ENCODE results near the gene ECD.
"Not testable (repeated sequence)": the region's sequence is repeated elsewhere in the genome, so short reads cannot be mapped to it uniquely, and the experiment has no call there.

Gene ECD

DNA sequence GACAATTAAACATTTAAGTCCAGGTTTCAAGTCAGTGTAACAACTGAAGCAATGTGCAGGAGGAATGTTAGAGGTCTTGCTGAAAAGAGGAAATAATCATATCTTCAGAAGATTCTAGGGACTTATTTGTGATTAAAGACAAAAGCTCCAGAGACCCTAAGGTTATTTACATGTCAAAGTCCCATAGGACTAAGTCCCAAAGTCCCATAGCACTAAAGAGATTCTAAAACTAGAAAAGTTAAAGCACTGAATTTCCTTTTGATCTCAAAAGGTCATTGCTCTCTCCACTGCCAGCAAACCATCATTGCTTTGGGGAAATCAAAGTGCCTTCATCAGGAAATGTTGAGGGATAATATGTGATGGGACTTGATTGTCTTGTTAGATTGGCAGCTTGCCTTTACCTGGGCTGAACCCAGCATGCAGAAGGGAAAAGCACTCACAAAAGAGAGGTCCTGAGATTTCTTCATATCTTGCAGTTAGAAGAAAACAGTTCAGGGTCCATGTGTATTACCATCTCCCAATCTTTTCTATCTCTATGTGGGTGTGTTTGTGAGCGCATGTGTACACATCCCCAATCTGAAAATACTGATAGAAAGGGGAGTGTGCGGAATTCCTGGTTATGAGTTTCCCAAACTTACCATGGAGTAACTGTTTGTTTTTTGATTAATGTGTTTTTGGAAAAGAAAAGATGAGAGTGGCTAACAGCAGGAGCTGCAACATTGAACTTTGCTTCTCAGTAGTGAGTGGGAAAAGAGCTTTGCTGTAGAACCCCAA, 35.7 kb downstream of the ECD start:
- TF ChIP-seq ZNF274 (IDR thresholded peaks at IDR 0.05; ENCODE audit: low read depth, low read length) = no peak
- H3K4me3 ChIP-seq (ENCODE audit: low read length) = no peak overlapping the region

- H3K4me3 ChIP-seq (ENCODE audit: low read length) = no peak overlapping the region
- TF ChIP-seq ZNF274 (IDR thresholded peaks at IDR 0.05; ENCODE audit: low read depth, low read length) = no peak
Measured at GRCh38 chr10:73131301-73131700, 36.5 kb downstream of the ECD start.

GRCh38 chr10:73126343-73126742, 41.5 kb downstream of the ECD start:
- H3K4me3 ChIP-seq (ENCODE audit: low read length) = no peak overlapping the region
- TF ChIP-seq ZNF274 (IDR thresholded peaks at IDR 0.05; ENCODE audit: low read depth, low read length) = no peak

DNA sequence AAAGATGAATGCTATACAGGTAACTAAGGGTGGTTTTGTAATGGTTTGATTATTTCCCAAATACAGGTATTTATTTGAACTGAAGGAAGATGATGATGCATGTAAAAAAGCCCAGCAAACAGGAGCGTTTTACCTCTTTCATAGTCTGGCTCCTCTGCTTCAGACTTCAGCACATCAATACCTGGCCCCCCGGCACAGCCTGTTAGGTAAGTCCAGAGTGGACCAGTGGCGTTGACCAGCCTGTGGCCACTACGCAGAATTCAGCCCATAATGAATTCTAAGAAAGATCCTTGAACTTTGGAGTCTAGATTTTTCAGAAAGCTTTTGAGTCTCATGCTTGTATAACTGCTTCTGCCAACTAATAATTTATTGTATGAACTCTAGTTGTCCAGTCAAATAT, 47.9 kb downstream of the ECD start:
- H3K4me3 ChIP-seq (ENCODE audit: low read length) = no peak overlapping the region
- TF ChIP-seq ZNF274 (IDR thresholded peaks at IDR 0.05; ENCODE audit: low read depth, low read length) = no peak

GRCh38 chr10:73119457-73119856, 48.4 kb downstream of the ECD start:
- H3K4me3 ChIP-seq (ENCODE audit: low read length) = no peak overlapping the region
- no peak for TF ChIP-seq ZNF274 (IDR thresholded peaks at IDR 0.05; ENCODE audit: low read depth, low read length)

DNA sequence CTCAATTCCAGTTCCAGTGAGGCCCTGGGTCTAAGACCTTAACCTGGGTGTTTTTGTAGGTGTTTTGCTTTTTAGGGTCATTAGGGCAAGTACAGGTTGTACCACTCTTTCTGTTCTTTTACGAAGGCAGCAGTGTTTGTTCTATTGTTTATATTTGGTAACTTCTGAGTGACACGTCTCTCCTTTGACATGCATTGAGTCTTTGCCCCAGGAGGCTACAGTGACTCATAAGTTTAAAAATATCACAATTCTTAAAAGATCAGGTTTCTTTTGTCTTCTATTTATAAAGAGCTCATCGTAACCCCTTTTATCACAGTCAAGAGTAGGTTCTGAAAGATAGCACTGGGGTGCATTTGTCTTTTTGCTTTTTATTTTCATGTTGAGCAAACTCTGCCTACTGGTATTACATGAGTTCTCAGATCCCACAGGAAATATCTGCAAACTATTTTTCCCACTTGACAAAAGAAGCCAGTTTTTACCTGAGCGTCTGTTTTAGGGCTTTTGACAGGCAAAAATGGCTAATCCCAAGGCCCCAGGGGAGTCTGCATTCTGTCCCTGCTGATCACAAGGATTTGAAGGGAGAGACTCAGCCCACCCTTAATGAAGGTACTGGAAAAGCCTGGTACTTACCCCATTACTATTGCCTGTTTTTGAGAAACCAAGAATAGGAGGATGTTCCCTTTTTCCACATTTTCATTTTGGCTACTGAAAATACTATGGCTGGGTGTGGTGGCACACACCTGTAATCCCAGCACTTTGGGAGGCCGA, 49.6 kb downstream of the ECD start:
- TF ChIP-seq ZNF274 (IDR thresholded peaks at IDR 0.05; ENCODE audit: low read depth, low read length) = no peak
- peak overlapping the region; percentile 30; the same call in 1 of the 2 replicates for H3K4me3 ChIP-seq (ENCODE audit: low read length)

DNA sequence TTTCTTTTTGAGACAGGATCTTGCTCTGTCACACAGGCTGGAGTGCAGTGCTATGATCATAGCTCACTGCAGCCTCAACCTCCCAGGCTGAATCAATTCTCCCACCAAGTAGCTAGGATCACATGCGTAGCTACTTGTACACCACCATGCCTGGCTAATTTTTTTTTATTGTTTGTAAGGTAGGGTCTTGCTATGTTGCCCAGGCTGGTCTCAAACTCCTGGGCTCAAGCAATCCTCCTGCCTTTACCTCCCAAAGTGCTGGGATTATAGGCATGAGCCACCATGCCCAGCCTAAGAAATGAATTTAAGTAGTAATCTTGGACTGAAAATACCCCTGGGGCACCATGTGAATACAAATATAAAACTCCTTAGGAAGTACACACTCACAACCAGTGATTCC, 51.8 kb downstream of the ECD start:
- H3K4me3 ChIP-seq (ENCODE audit: low read length) = no peak overlapping the region
- TF ChIP-seq ZNF274 (IDR thresholded peaks at IDR 0.05; ENCODE audit: low read depth, low read length) = no peak

DNA sequence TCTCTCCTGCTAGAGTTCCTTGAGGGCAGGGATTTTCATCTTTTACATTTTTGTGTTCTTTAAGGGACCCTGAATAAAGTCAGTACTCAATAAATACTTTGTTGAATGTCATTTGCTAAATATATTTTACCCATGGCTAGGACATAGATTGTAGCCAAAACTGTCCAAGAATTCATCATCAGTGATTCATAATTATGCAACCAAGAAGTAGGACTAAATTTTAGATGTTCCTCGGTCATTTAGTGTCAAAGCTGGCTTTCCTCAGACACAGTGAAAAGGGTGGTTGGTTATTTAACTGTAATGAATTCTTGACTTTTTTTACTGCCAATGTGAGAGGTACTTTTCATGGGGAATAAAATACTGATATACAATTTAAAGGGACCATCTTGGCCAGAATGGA, 54.3 kb downstream of the ECD start:
- no peak for TF ChIP-seq ZNF274 (IDR thresholded peaks at IDR 0.05; ENCODE audit: low read depth, low read length)
- no peak overlapping the region for H3K4me3 ChIP-seq (ENCODE audit: low read length)

DNA sequence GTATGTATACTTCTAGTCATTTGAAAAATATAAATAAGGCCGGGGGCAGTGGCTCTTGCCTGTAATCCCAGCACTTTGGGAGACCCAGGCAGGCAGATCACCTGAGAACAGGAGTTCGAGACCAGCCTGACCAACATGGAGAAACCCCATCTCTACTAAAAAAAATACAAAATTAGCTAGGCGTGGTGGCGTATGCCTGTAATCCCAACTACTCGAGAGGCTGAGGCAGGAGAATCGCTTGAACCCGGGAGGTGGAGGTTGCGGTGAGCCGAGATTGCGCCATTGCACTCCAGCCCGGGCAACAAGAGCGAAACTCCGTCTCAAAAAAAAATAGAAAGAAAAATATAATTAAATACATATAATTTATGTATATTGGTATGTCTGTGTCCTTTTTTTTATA, 55.8 kb downstream of the ECD start:
- not testable (repeated sequence) for H3K4me3 ChIP-seq (ENCODE audit: low read length)

DNA sequence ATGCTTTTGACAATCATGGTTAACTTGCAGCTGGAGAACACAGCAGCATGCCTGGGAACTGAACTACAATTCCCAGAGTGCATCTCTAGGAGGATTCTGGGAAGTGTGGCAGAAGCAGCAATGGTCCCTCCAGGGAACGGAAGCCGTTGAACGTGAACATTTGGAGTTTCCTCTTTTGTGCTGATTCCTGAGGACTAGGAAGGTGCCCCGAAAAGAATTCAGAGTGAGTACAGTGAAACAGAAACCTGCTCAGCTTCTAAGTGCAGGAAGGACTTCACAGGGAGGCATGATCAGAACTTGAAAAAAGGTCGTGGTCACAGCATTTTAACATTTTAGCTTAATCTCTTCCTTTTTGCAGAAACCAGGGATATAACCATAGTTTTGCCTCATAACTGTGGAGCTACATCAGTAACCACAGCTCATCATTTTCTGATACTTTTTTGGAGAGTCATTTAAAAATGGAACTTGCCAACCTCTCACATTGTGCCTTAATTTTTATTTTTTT, 57.4 kb downstream of the ECD start, which contains the start of gene NUDT13:
TSS of gene NUDT13 (plus strand) at position 111 of the 505 bp plus-strand sequence. CDS start 3,911 bp downstream, outside the sequence.
- peak within 1 kb of the TSS; percentile 86 for H3K4me3 ChIP-seq (ENCODE audit: low read length)
- no peak for TF ChIP-seq ZNF274 (IDR thresholded peaks at IDR 0.05; ENCODE audit: low read depth, low read length)

GRCh38 chr10:73109248-73109652, 58.6 kb downstream of the ECD start:
- not testable (repeated sequence) for H3K4me3 ChIP-seq (ENCODE audit: low read length)

- TF ChIP-seq ZNF274 (IDR thresholded peaks at IDR 0.05; ENCODE audit: low read depth, low read length) = no peak
- H3K4me3 ChIP-seq (ENCODE audit: low read length) = no peak overlapping the region
Measured at GRCh38 chr10:73106301-73106700, 61.5 kb downstream of the ECD start.

GRCh38 chr10:73099141-73099540, 68.7 kb downstream of the ECD start:
- H3K4me3 ChIP-seq (ENCODE audit: low read length) = no peak overlapping the region
- TF ChIP-seq ZNF274 (IDR thresholded peaks at IDR 0.05; ENCODE audit: low read depth, low read length) = no peak

GRCh38 chr10:73097305-73097670, 70.5 kb downstream of the ECD start:
- H3K4me3 ChIP-seq (ENCODE audit: low read length) = peak overlapping the region; percentile 72; the same call in 1 of the 2 replicates
- TF ChIP-seq ZNF274 (IDR thresholded peaks at IDR 0.05; ENCODE audit: low read depth, low read length) = no peak
